ENCODE data around the gene RPP30.

DNA sequence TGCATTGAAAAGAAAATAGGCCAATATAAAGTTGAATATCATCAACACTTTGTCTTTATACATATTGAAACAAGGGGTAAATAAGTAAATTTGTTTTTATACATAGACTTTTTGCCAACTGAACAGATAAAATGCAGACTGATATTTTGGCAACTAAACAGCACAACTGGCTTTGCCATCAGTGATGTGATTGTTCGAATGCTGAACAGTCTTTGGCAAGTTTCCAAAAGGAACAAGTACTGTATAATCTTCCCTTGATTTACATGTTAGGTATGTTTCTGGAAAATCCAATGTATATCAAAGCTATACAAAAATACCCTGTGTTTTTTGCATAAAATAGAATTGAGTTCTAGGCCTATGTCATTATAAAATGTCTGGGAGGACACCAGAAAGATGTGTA, 67.3 kb downstream of the RPP30 start:
- TF ChIP-seq EZH2 (IDR thresholded peaks at IDR 0.05; ENCODE audit: low read depth, unreplicated experiment), result no peak
- TF ChIP-seq ZNF331 (CRISPR knock-in tag; IDR thresholded peaks at IDR 0.05; ENCODE audit: low read depth), result no peak

All from GM23338 (cell line).